SK-N-SH (cell line): ENCODE data around the gene IDH2.

Experiments used
- CTCF ChIP-seq: fragments of 200-600 bp; sonication (generic); IDR thresholded peaks from 2 replicates; pipeline ENCODE4 v1.6.1; 2017; ENCODE audit warnings: antibody characterized with exemption, mild to moderate bottlenecking, moderate library complexity
- EP300 ChIP-seq, 2 experiments: IDR thresholded peaks; 2 replicates each; pipeline versions ENCODE4 v1.4.0 to v1.6.1; 2012; ENCODE audit warnings: borderline replicate concordance in 1 of 2, low read depth in 1 of 2, low read length in 1 of 2
- FOSL2 ChIP-seq: IDR thresholded peaks from 2 replicates; pipeline ENCODE4 v1.4.0; 2012; ENCODE audit warnings: low read depth, mild to moderate bottlenecking, moderate library complexity, borderline replicate concordance
- GABPA ChIP-seq: IDR thresholded peaks from 2 replicates; pipeline ENCODE4 v1.4.0; 2012; ENCODE audit warnings: low read depth, mild to moderate bottlenecking
- POLR2AphosphoS5 ChIP-seq: IDR thresholded peaks from 2 replicates; pipeline ENCODE4 v1.6.1; 2012; ENCODE audit warnings: low read depth, low read length

- TF ChIP-seq CTCF (no peak), EP300 (IDR thresholded peaks at IDR 0.05; ENCODE audit: borderline replicate concordance in 1 of 2, low read depth in 1 of 2, low read length in 1 of 2) (no peak), FOSL2 (no peak), GABPA (no peak), POLR2AphosphoS5 (no peak)
Observed at GRCh38 chr15:90074023-90074422, 28.2 kb downstream of the IDH2 start.
